Endothelial cell of umbilical vein (primary cell): ENCODE data around the gene SH3TC1. TPM values are rescaled to one million over a fixed set of nuclear protein-coding genes. Genes with fewer than 3 reads are reported as not detected.

Source experiments
- BruUV-seq: library from RNA; stranded (reverse); fragments of 400-500 nt; replicated peaks from 2 replicates; lab custom pipeline; 2021; lab: Mats Ljungman, UMichigan
- CTCF ChIA-PET: fragments of 300-600, 350-600 bp; sonication (Branson Sonifier 250); formaldehyde crosslinking; loops from one replicate; lab custom pipeline; 2021; ENCODE audit warnings: antibody characterized with exemption, inconsistent platforms; lab: Charles Lee
- POLR2A ChIA-PET: fragments of 300-600, 350-600 bp; sonication (Branson Sonifier 250); formaldehyde crosslinking; loops from one replicate; lab custom pipeline; 2021; ENCODE audit warnings: antibody characterized with exemption, inconsistent platforms; lab: Charles Lee
- DNase-seq: peaks from one replicate; pipeline ENCODE4 v3.0.0-alpha.2; 2011; ENCODE audit warnings: low read depth, low spot score
- FAIRE-seq: peaks from 2 replicates; lab custom pipeline; 2011; peaks lifted over from hg19 to GRCh38; lab: Jason Lieb, UNC
- H2AFZ ChIP-seq: 2 replicates; pipeline ENCODE4 v1.6.0; 2012; ENCODE audit warnings: low read depth, low read length, control low read depth, inconsistent platforms
- H3K27ac ChIP-seq: 2 replicates; pipeline ENCODE4 v1.5.1; 2011; ENCODE audit warnings: low read depth, mild to moderate bottlenecking, control low read depth, low read length, moderate library complexity; ENCODE audit not compliant: insufficient read depth
- H3K27me3 ChIP-seq, 2 experiments: 2 replicates each; pipeline versions ENCODE4 v1.6.0 to v1.6.1; 2011; ENCODE audit warnings: low read length in 2 of 2, mixed read lengths in 1 of 2; ENCODE audit not compliant: control insufficient read depth in 2 of 2, insufficient read depth in 2 of 2
- H3K36me3 ChIP-seq, 2 experiments: 2 replicates in 1 of 2; 3 replicates in 1 of 2; pipeline ENCODE4 v1.5.1; 2011; ENCODE audit warnings: low read length in 2 of 2, mild to moderate bottlenecking in 1 of 2, moderate library complexity in 1 of 2; ENCODE audit not compliant: control insufficient read depth in 2 of 2, insufficient read depth in 2 of 2; ENCODE audit errors: extremely low read depth in 1 of 2
- H3K4me1 ChIP-seq: 3 replicates; pipeline ENCODE4 v1.5.1; 2011; ENCODE audit warnings: mild to moderate bottlenecking, low read length; ENCODE audit not compliant: control insufficient read depth, insufficient read depth; ENCODE audit errors: extremely low read depth
- H3K4me2 ChIP-seq: 2 replicates; pipeline ENCODE4 v1.6.1; 2011; ENCODE audit warnings: low read length, control low read depth, mixed read lengths; ENCODE audit not compliant: insufficient read depth
- H3K4me3 ChIP-seq, 3 experiments: fragments of 200-600 bp in 1 of 3; sonication (generic), shearing (Covaris generic) in 1 of 3; replicated peaks in 1 of 3; 2 replicates each; pipeline ENCODE4 v1.5.1; 2011 to 2016; ENCODE audit warnings: control low read depth in 3 of 3, low read length in 3 of 3, mild to moderate bottlenecking in 2 of 3, inconsistent platforms in 1 of 3, low read depth in 1 of 3, moderate library complexity in 1 of 3; ENCODE audit not compliant: insufficient read depth in 1 of 3
- H3K79me2 ChIP-seq: 2 replicates; pipeline ENCODE4 v1.6.0; 2012; ENCODE audit warnings: low read length, inconsistent platforms; ENCODE audit not compliant: control insufficient read depth, insufficient read depth
- H3K9ac ChIP-seq: replicated peaks from 2 replicates; pipeline ENCODE3; 2011; ENCODE audit warnings: low read length, control low read depth; ENCODE audit not compliant: insufficient read depth; ENCODE audit errors: extremely low read depth
- H3K9me1 ChIP-seq: replicated peaks from 3 replicates; pipeline ENCODE4 v1.6.0; 2011; ENCODE audit warnings: mild to moderate bottlenecking, low read length; ENCODE audit not compliant: control insufficient read depth, insufficient read depth; ENCODE audit errors: extremely low read depth
- H3K9me3 ChIP-seq: replicated peaks from 2 replicates; pipeline ENCODE4 v1.5.1; 2012; ENCODE audit warnings: low read length, inconsistent platforms; ENCODE audit not compliant: control insufficient read depth, insufficient read depth
- H4K20me1 ChIP-seq: replicated peaks from 2 replicates; pipeline ENCODE3; 2011; ENCODE audit warnings: mild to moderate bottlenecking, low read length; ENCODE audit not compliant: control insufficient read depth, insufficient read depth; ENCODE audit errors: extremely low read depth
- EZH2 ChIP-seq: IDR thresholded peaks from 2 replicates; pipeline ENCODE4 v1.6.1; 2012; ENCODE audit warnings: borderline replicate concordance, low read depth, mild to moderate bottlenecking, moderate library complexity, low read length, inconsistent platforms; ENCODE audit not compliant: severe bottlenecking
- FOS ChIP-seq: IDR thresholded peaks from 2 replicates; pipeline ENCODE4 v1.6.1; 2011; ENCODE audit warnings: mild to moderate bottlenecking, low read length, moderate library complexity, borderline replicate concordance; ENCODE audit not compliant: insufficient read depth
- GATA2 ChIP-seq: IDR thresholded peaks from 2 replicates; pipeline ENCODE4 v1.7.0; 2011; ENCODE audit warnings: low read depth, mild to moderate bottlenecking, moderate library complexity, mixed read lengths, low read length; ENCODE audit not compliant: insufficient read length, insufficient read depth
- JUN ChIP-seq: IDR thresholded peaks from 2 replicates; pipeline ENCODE4 v1.6.1; 2011; ENCODE audit warnings: borderline replicate concordance, low read depth; ENCODE audit not compliant: insufficient read length, insufficient read depth
- MYC ChIP-seq: IDR thresholded peaks from one replicate; pipeline ENCODE4 v1.6.1; 2011; ENCODE audit warnings: mild to moderate bottlenecking, low read depth, low read length
- POLR2A ChIP-seq: IDR thresholded peaks from 2 replicates; pipeline ENCODE4 v1.6.1; 2012; ENCODE audit warnings: low read depth, mild to moderate bottlenecking, control low read depth, low read length
- POLR2AphosphoS5 ChIP-seq: IDR thresholded peaks from 2 replicates; pipeline ENCODE4 v1.6.1; 2012; ENCODE audit warnings: low read depth, mild to moderate bottlenecking, control low read depth, low read length, moderate library complexity; ENCODE audit not compliant: insufficient read depth
- dilution Hi-C: fragments of 300-500 bp; cut with MboI; formaldehyde crosslinking; loops from one replicate; pipeline ENCODE4 v1.15.0; 2019; ENCODE audit warnings: low sequenced_read_pairs; ENCODE audit not compliant: extremely low pct_ligation_motif_present
- intact Hi-C: fragments of 100-400 bp; cut with micrococcal nuclease; formaldehyde crosslinking; loops from one replicate; pipeline ENCODE4 v1.10.0; 2022
- polyA plus RNA-seq, 4 experiments: library from polyadenylated mRNA; depleted of rRNA in 3 of 4; stranded (reverse) in 3 of 4; unstranded in 1 of 4; fragments of >200 nt; gene quantifications; 2 replicates each; pipeline versions ENCODE4 v1.2.1 to v1.2.3, GENCODE V29; 2011 to 2012; ENCODE audit warnings: missing spikeins in 1 of 4
- total RNA-seq: library from RNA; stranded (reverse); gene quantifications from 2 replicates; pipeline ENCODE4 v1.2.3, GENCODE V29; 2021
- TF ChIP-seq, protein P1 (sequence below), 2 donors: IDR thresholded peaks; 1 replicate in 1 of 2; 2 replicates in 1 of 2; pipeline ENCODE4 v1.5.1; 2011; ENCODE audit warnings: low read length in 2 of 2, mild to moderate bottlenecking in 2 of 2, moderate library complexity in 2 of 2, control low read depth in 1 of 2, inconsistent platforms in 1 of 2, low read depth in 1 of 2; ENCODE audit not compliant: insufficient read depth in 1 of 2; ENCODE audit errors: extremely low read depth in 1 of 2
- TF ChIP-seq, protein P2 (sequence below): IDR thresholded peaks from 2 replicates; pipeline ENCODE4 v1.6.1; 2011; ENCODE audit not compliant: insufficient read depth, insufficient read length

SH3TC1 gene
- total and polyA plus RNA-seq, 2 donors (not counting 3 experiments of a cell fraction or from before 2014, with no cell fraction given): 96.5 to 192 TPM

DNA sequence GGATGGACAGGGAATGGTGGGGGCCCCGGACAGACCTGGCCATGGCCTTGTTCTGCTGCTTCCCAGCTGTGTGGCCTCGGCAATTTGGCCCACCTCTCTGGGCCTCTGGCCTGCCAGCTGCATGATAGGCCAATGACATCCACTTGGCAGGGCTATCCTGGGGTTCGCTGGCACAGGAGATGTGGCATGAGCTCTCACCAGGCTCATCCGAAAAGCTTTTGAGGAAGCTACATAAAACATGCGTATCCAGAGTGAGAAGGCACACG, 18.1 kb downstream of the SH3TC1 start:
- no peaks in the 10 kb centered on the region for H3K79me2 ChIP-seq
- ChIA-PET CTCF (interaction anchor here (0.9 to 2.7 kb wide), 2 partner anchors 25 to 41 kb away, joined by 3 to 24 read pairs; no protein-coding TSS in a partner anchor), POLR2A (interaction anchor here (0.7 kb wide), 1 partner anchor 9 kb away, joined by 3 read pairs; no protein-coding TSS in a partner anchor)
- H3K36me3 ChIP-seq: peaks cover 29 to 89% of the 10 kb centered on the region in 2 experiments
- H2AFZ ChIP-seq: no peak overlapping the region
- no TSS peak for BruUV-seq
- no peaks in the 10 kb centered on the region for H3K4me1 ChIP-seq
- H3K27ac ChIP-seq: no peak overlapping the region
- no peaks in the 10 kb centered on the region for H3K9me3 ChIP-seq
- no peaks in the 10 kb centered on the region for H3K9me1 ChIP-seq
- FAIRE-seq (no peak), DNase-seq (no peak)
- no peaks in the 10 kb centered on the region for H4K20me1 ChIP-seq
- no peak overlapping the region for H3K9ac ChIP-seq
- H3K4me2 ChIP-seq: no peak overlapping the region
- intact Hi-C loops: no loop called here
- TF ChIP-seq JUN (no peak), GATA2 (no peak), FOS (no peak), POLR2A (no peak), EZH2 (no peak), MYC (no peak), POLR2AphosphoS5 (no peak)
- TF ChIP-seq, protein P1, sequence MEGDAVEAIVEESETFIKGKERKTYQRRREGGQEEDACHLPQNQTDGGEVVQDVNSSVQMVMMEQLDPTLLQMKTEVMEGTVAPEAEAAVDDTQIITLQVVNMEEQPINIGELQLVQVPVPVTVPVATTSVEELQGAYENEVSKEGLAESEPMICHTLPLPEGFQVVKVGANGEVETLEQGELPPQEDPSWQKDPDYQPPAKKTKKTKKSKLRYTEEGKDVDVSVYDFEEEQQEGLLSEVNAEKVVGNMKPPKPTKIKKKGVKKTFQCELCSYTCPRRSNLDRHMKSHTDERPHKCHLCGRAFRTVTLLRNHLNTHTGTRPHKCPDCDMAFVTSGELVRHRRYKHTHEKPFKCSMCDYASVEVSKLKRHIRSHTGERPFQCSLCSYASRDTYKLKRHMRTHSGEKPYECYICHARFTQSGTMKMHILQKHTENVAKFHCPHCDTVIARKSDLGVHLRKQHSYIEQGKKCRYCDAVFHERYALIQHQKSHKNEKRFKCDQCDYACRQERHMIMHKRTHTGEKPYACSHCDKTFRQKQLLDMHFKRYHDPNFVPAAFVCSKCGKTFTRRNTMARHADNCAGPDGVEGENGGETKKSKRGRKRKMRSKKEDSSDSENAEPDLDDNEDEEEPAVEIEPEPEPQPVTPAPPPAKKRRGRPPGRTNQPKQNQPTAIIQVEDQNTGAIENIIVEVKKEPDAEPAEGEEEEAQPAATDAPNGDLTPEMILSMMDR (IDR thresholded peaks at IDR 0.05; ENCODE audit: extremely low read depth in 1 of 2, insufficient read depth in 1 of 2, low read depth in 1 of 2, low read length in 2 of 2): no peak
- TF ChIP-seq, protein P2, sequence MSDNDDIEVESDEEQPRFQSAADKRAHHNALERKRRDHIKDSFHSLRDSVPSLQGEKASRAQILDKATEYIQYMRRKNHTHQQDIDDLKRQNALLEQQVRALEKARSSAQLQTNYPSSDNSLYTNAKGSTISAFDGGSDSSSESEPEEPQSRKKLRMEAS: no peak
- H3K27me3 ChIP-seq: no peaks in the 10 kb centered on the region
- no peak overlapping the region for H3K4me3 ChIP-seq
- dilution Hi-C loops: no loop called here
